GM10248 (cell line): ENCODE data around the gene NFIB.

ENCODE experiments used
- CTCF ChIA-PET: fragments of 300-600 bp; sonication (Branson Sonifier 250); formaldehyde crosslinking; extraction: SDS; loops from one replicate; lab custom pipeline; 2021; ENCODE audit warnings: antibody characterized with exemption; lab: Yijun Ruan, JAX
- POLR2A ChIA-PET: fragments of 350-650 bp; sonication (Branson Sonifier 250); formaldehyde crosslinking; extraction: SDS; loops from one replicate; lab custom pipeline; 2020; ENCODE audit warnings: antibody characterized with exemption; lab: Yijun Ruan, JAX
- DNase-seq: peaks from one replicate; pipeline ENCODE4 v3.0.0; 2012; ENCODE audit errors: extremely low spot score
- TF ChIP-seq, protein P1 (sequence below): IDR thresholded peaks from 2 replicates; pipeline ENCODE4 v1.5.1; 2012; ENCODE audit warnings: mild to moderate bottlenecking, low read depth; ENCODE audit errors: extremely low read depth, missing control alignments, control extremely low read depth

The NFIB gene

DNA sequence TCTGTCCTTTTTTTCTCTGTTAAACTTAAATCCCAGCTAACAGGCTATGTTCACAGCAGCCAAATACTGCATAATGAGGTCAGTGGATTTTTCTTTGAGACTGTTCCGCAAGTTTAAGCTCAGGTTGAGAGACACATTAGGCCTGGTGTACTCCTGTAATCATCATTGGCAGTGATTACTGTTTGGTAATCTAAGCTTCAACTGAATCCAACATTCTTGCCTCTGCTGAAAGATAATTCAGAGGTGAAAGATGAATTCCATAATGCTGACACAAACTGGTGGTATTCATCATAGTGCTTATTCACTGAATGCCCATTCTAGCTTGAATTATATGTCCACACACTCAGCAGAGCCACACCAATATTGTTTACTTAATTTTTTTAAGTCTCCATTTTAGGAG lies 108.5 kb downstream of the NFIB start:
- TF ChIP-seq, protein P1, sequence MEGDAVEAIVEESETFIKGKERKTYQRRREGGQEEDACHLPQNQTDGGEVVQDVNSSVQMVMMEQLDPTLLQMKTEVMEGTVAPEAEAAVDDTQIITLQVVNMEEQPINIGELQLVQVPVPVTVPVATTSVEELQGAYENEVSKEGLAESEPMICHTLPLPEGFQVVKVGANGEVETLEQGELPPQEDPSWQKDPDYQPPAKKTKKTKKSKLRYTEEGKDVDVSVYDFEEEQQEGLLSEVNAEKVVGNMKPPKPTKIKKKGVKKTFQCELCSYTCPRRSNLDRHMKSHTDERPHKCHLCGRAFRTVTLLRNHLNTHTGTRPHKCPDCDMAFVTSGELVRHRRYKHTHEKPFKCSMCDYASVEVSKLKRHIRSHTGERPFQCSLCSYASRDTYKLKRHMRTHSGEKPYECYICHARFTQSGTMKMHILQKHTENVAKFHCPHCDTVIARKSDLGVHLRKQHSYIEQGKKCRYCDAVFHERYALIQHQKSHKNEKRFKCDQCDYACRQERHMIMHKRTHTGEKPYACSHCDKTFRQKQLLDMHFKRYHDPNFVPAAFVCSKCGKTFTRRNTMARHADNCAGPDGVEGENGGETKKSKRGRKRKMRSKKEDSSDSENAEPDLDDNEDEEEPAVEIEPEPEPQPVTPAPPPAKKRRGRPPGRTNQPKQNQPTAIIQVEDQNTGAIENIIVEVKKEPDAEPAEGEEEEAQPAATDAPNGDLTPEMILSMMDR = no peak
- ChIA-PET CTCF (interaction anchor here (1.3 to 1.6 kb wide), 2 partner anchors 9 to 16 kb away, joined by 4 to 7 read pairs; no protein-coding TSS in a partner anchor), POLR2A (no interaction called here)
- DNase-seq = no peak

DNA sequence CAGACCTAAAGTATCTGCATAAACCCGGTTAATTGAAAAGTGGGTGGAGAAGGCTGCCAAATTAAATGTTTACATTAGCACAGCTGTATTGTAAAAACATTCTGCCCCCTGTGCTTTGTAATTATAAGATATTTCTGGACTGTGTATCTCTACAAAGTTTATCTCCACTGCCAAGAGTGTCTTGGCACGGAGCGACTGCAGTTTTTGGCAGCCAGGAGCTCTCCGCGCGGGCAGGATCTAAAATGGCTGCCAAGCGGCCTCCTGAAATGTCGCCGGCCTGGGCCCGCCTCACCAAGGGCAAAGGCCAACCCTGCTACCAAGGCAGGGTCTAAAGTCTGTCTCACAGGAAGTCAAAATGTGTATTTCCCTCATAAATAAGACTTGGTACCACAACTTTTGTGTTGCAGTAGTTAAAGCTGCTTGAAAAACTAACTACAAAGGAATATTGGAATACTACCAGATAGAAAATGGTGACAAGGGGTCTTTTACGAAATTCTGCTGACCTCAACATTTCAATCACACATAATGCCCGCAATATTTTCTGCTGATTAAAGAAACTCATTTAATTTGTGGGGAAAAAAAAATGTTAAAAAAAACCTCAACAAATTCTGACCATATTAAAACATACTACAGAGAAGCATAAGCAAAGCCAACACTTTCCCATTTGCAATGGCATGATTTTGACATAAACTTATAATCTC lies 110.4 kb downstream of the NFIB start:
- CTCF ChIA-PET = no interaction called here
- no peak for DNase-seq
- POLR2A ChIA-PET = no interaction called here
- TF ChIP-seq, protein P1 = no peak

DNA sequence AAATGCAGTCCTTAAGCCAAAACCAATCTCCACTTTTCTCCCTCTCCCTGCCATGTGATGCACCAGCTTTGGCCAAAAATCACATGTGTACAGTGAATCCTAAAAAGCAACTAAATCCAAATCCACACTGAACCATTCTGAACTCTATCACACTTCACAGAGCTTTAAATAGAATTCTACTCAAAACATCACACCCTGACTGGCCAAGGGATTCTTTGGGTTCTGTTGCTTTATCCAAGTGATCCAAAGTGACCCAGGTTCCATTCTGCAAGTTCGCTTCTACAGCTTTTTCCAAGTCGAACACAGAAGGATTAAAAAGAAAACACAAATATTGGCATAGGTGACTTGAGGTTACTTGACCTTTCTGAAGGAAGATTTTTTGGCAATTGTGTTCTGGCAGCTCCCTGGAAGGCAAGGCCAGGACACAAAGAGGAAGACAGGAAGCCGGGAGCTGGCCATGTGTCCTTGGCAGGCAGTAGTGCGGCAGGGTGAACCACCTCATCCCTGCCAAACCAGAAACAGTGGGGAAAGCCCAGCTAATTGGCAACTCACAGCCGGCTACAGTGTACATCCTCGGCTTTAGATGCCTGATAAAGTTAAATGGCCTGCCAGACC lies 115.0 kb downstream of the NFIB start:
- DNase-seq = no peak
- CTCF ChIA-PET = interaction anchor here (1.0 to 1.5 kb wide), 2 partner anchors 8 to 11 kb away, joined by 3 read pairs; no protein-coding TSS in a partner anchor
- POLR2A ChIA-PET = no interaction called here
- TF ChIP-seq, protein P1 = no peak

DNA sequence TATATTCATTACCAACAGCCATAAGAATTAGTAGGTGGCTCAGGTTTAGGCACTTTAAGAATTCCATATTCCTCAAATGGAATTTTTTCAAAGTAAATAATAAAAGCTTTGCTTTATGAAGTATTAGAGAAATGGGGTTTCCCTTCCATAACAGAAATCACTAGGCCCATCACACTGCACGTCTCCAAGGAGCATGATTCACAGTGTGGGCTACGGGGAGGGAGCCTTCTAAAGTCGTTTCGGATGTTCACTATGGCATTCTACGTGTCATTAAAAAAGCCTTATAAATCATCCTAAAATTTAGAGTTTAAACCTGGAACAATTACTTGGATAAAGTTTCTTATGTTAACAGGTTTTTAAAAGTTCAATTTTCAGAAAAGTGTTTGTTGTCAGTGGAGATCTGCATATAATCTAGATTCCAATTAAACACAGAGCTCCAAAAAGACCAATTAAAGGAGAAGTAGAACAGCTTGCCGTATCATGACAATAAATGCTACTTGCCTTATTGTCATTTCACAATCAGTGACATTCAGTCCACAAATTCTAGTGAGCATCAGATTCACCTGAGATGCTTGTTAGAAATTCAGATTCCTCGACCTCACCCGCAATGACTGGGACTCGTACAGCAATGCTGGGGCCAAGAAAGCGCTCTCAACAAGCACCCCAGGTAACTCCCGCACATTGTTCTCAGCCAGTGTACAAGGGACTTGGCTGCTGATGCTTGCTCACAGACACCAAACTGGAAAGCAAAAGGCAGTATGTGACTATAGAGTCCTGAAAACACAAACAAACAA lies 115.7 kb downstream of the NFIB start:
- DNase-seq = no peak
- TF ChIP-seq, protein P1 = no peak
- ChIA-PET POLR2A (no interaction called here), CTCF (interaction anchor here (2.8 kb wide), 1 partner anchor 8 kb away, joined by 7 read pairs; no protein-coding TSS in a partner anchor)

DNA sequence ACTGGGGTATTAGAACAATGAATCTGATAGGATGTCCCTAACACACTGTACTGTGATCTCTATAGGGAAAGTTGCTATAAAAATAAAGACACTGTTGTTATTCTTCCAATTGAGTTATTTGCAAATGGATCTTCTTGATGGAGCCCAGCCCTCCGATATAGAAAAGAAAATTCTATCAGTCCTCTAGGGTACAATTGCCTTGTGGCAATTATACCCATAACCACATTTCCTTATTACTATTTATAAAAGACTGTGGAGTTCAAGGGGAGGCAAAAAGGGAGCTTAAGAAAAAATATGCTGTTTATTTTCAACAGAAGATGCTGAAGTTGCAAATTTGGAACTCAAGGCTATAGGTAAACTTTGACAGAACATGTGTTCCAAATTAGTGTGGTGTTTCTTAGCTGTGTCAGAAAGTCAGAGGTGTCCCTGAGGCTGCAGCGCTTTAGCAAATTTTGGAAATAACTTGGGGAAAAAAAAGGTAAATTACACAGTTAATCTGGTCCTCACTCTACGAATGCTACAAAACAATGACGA lies 116.5 kb downstream of the NFIB start:
- TF ChIP-seq, protein P1 = no peak
- POLR2A ChIA-PET = no interaction called here
- CTCF ChIA-PET = interaction anchor here (2.8 kb wide), 1 partner anchor 8 kb away, joined by 7 read pairs; no protein-coding TSS in a partner anchor
- no peak for DNase-seq

DNA sequence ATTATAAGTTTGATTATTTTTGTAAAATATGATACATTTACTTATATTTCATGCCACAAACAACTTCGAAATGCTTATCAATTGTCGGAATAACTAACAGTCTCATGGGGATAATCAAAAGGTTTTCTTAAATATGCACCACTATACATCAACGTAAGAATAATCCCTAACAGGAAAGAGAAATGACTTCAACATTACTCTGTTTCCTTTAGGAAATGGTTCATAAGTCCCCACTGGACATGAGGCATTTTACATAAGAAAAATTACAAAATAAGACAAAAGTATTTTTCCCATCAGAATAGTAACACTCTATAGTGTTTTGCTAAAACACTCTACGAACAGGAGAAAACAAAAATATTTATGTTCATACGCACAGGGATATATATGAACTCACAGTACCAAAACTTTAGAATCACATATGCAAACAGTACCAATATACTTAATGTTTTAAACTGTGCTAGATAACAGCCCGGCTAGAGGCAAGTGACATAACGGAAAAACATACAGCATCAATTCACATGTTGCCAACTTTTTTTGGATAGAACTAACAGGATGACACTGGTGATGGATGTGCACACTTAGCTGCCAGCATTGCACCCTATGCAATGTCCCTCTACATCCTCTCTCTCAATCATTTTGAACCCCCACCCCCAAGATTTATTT lies 120.5 kb downstream of the NFIB start:
- ChIA-PET CTCF (no interaction called here), POLR2A (no interaction called here)
- DNase-seq = no peak
- TF ChIP-seq, protein P1 = no peak
